GM19395 (cell line): ENCODE results near the gene PFN4.
A peak's percentile ranks its signal among the peaks of the same experiment; 100 is the strongest.
"Not testable (repeated sequence)": the region's sequence is repeated elsewhere in the genome, so short reads cannot be mapped to it uniquely, and the experiment has no call there.

ENCODE experiments used
- ATAC-seq: cut with Tn5 transposase; IDR thresholded peaks from one replicate; pipeline ENCODE4 v1.9.1; 2021; ENCODE audit warnings: mild to moderate bottlenecking, moderate library complexity; ENCODE audit not compliant: unreplicated experiment

The PFN4 gene

GRCh38 chr2:24115057-24115456 is 8.1 kb downstream of the PFN4 start:
- no peak for ATAC-seq

- no peak for ATAC-seq
These were observed 11.7 kb downstream of the PFN4 start for GRCh38 chr2:24111407-24111901.

GRCh38 chr2:24110660-24111303 is 12.4 kb downstream of the PFN4 start:
- no peak for ATAC-seq

GRCh38 chr2:24109431-24109830 is 13.7 kb downstream of the PFN4 start:
- not testable (repeated sequence) for ATAC-seq

- no peak for ATAC-seq
These were observed 15.8 kb downstream of the PFN4 start for GRCh38 chr2:24107336-24107735.

GRCh38 chr2:24106786-24107185 is 16.3 kb downstream of the PFN4 start:
- no peak for ATAC-seq

GRCh38 chr2:24105816-24106215 is 17.3 kb downstream of the PFN4 start:
- ATAC-seq = no peak

- no peak for ATAC-seq
These were observed 18.2 kb downstream of the PFN4 start for GRCh38 chr2:24104906-24105305.

GRCh38 chr2:24104110-24104650 is 19.0 kb downstream of the PFN4 start:
- ATAC-seq = no peak

GRCh38 chr2:24102677-24103076 is 20.5 kb downstream of the PFN4 start:
- no peak for ATAC-seq

GRCh38 chr2:24101992-24102391 is 21.1 kb downstream of the PFN4 start:
- no peak for ATAC-seq

GRCh38 chr2:24100732-24101131 is 22.4 kb downstream of the PFN4 start:
- ATAC-seq = not testable (repeated sequence)

- not testable (repeated sequence) for ATAC-seq
These were observed 27.9 kb downstream of the PFN4 start for GRCh38 chr2:24095171-24095677.

GRCh38 chr2:24093270-24093669 is 29.9 kb downstream of the PFN4 start:
- not testable (repeated sequence) for ATAC-seq

- no peak for ATAC-seq
These were observed 34.2 kb downstream of the PFN4 start for GRCh38 chr2:24088821-24089359.

GRCh38 chr2:24087032-24087431 is 36.1 kb downstream of the PFN4 start:
- no peak for ATAC-seq

GRCh38 chr2:24086241-24086640 is 36.9 kb downstream of the PFN4 start:
- ATAC-seq = no peak

GRCh38 chr2:24085200-24085489 is 38.0 kb downstream of the PFN4 start:
- ATAC-seq = no peak

- peak; percentile 85 for ATAC-seq
These were observed 38.5 kb downstream of the PFN4 start, which contains the start of gene TP53I3 for GRCh38 chr2:24084386-24085199. TP53I3 (minus strand) TSS chr2:24084834; CDS start chr2:24084326, 508 bp downstream.

- peak; percentile 81 for ATAC-seq
These were observed 39.4 kb downstream of the PFN4 start for GRCh38 chr2:24083567-24084385.
